ENCODE measurements around the gene SLC16A10.

Gene SLC16A10

DNA sequence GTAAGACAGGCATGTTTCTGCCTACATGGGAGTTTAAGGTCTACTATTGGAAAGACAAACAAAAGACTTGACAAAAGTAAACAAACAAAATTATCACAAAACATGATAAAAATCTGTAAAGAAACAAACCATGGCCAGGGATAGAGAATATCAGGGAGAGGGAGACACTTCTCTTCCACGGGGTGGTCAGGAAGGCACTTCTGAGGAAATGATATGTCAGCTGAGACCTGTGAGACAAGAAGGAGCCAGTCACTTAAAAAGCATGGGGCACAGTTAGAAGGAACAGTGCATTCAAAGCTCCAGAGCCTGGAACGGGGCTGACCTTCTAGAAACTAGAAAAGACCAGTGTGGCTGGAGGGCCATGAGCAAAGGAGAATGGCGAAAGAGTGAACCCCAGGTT, 35.1 kb upstream of the SLC16A10 start:
- no peak for TF ChIP-seq EGR1 (IDR thresholded peaks at IDR 0.05)
- no peak for TF ChIP-seq RAD21 (IDR thresholded peaks at IDR 0.05; ENCODE audit: low read depth)
- TF ChIP-seq YY1 (IDR thresholded peaks at IDR 0.05; ENCODE audit: low read depth) = no peak
- no peak for TF ChIP-seq CREB1 (IDR thresholded peaks at IDR 0.05; ENCODE audit: low read depth)
- no peak for TF ChIP-seq FOXM1 (IDR thresholded peaks at IDR 0.05; ENCODE audit: borderline replicate concordance, low read depth)
- no peak for TF ChIP-seq CEBPB (IDR thresholded peaks at IDR 0.05)
- no peak for TF ChIP-seq NFIC (IDR thresholded peaks at IDR 0.05)
- TF ChIP-seq TCF12 (IDR thresholded peaks at IDR 0.05; ENCODE audit: low read depth) = no peak
- no peak for TF ChIP-seq ZBTB7A (IDR thresholded peaks at IDR 0.05; ENCODE audit: low read depth)
- no peak for TF ChIP-seq REST (IDR thresholded peaks at IDR 0.05; ENCODE audit: low read depth)
- no peak for TF ChIP-seq TAF1 (IDR thresholded peaks at IDR 0.05; ENCODE audit: low read depth)
- TF ChIP-seq EP300 (IDR thresholded peaks at IDR 0.05; ENCODE audit: borderline replicate concordance) = no peak
- TF ChIP-seq MAX (IDR thresholded peaks at IDR 0.05) = no peak
- TF ChIP-seq, protein P1, sequence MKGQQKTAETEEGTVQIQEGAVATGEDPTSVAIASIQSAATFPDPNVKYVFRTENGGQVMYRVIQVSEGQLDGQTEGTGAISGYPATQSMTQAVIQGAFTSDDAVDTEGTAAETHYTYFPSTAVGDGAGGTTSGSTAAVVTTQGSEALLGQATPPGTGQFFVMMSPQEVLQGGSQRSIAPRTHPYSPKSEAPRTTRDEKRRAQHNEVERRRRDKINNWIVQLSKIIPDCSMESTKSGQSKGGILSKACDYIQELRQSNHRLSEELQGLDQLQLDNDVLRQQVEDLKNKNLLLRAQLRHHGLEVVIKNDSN (IDR thresholded peaks at IDR 0.05) = no peak

DNA sequence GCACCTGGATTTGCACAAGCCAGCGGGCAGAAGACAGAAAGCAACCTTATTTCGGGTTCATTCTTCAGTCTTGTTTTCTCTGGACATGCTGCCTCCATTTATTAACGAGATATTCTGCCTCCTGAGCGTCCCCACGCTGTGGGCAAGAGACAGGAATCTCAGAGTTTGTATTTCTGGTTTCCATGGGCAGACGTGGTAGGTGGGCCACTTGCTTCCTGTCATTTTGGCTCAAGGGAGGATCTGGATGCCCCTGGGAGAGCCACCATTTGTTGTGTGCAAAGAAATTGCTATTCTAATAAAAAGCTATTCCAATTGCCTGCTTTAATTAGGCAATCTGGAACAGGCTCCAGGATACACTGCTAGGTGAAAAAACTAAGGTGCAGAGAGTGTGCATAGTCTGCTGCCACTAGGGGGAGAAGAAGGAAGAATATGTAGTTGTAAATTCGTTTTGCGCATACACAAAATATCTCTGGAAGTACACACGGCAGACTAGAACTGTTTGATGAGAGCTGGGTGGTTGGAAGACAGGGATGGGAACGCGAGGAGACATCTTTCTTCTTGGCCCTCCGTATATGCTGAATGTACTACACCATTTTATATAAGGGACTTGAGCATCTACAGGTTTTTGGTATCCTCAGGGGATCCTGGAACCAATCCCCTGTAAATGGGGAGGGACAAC, 30.1 kb upstream of the SLC16A10 start:
- no peak for TF ChIP-seq YY1 (IDR thresholded peaks at IDR 0.05; ENCODE audit: low read depth)
- no peak for TF ChIP-seq TAF1 (IDR thresholded peaks at IDR 0.05; ENCODE audit: low read depth)
- no peak for TF ChIP-seq EGR1 (IDR thresholded peaks at IDR 0.05)
- TF ChIP-seq RAD21 (IDR thresholded peaks at IDR 0.05; ENCODE audit: low read depth) = peak; percentile 74
- TF ChIP-seq, protein P1 (IDR thresholded peaks at IDR 0.05) = no peak
- TF ChIP-seq ZBTB7A (IDR thresholded peaks at IDR 0.05; ENCODE audit: low read depth) = no peak

- TF ChIP-seq TEAD4 (IDR thresholded peaks at IDR 0.05) (no peak), YY1 (IDR thresholded peaks at IDR 0.05; ENCODE audit: low read depth) (no peak)
These were observed 25.8 kb upstream of the SLC16A10 start for GRCh38 chr6:111061508-111061907.

DNA sequence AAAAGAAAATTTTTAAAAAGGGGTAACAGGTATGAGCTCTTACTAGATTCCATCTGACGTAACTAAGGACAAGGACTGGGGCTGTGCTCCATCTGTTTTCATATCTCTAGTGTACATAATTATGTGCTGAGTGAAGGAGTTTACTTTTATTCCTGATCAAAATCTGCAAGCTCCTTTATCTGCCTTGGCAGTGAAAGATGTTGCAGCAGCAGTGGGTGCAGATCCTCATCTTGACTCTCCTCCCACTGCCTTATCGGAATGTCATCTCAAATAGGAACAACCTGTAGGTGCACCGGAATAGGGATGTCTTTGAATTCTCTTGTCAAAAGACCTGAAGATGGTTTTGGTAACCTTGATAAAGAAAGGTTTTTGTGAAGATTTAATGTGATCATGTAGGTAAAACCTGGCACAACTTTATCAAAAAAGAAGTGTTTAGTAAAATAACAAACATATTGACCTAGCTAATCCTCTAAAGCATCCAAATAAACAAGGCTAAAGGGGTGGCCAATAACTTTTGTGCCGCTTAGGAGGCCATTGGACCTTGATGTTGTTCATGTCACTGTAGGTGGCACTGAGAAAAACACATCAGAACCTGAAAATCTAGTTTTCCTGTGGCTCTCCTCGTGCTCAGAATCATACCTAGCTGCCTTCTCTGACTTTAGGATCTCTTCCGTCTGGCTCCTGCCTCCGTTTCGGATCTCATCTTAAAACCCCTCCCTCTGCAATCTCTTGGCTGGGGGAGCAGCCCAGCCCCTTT, 19.0 kb upstream of the SLC16A10 start:
- TF ChIP-seq RAD21 (IDR thresholded peaks at IDR 0.05; ENCODE audit: low read depth) = no peak
- TF ChIP-seq YY1 (IDR thresholded peaks at IDR 0.05; ENCODE audit: low read depth) = no peak
- TF ChIP-seq EGR1 (IDR thresholded peaks at IDR 0.05) = no peak
- TF ChIP-seq, protein P1 (IDR thresholded peaks at IDR 0.05) = no peak
- TF ChIP-seq REST (IDR thresholded peaks at IDR 0.05; ENCODE audit: low read depth) = no peak
- TF ChIP-seq MAX (IDR thresholded peaks at IDR 0.05) = no peak
- TF ChIP-seq TAF1 (IDR thresholded peaks at IDR 0.05; ENCODE audit: low read depth) = no peak
- TF ChIP-seq NFIC (IDR thresholded peaks at IDR 0.05) = no peak
- no peak for TF ChIP-seq TEAD4 (IDR thresholded peaks at IDR 0.05)
- TF ChIP-seq TCF12 (IDR thresholded peaks at IDR 0.05; ENCODE audit: low read depth) = no peak
- TF ChIP-seq CEBPB (IDR thresholded peaks at IDR 0.05) = no peak
- no peak for TF ChIP-seq FOXM1 (IDR thresholded peaks at IDR 0.05; ENCODE audit: borderline replicate concordance, low read depth)

GRCh38 chr6:111068866-111069234, 18.5 kb upstream of the SLC16A10 start:
- no peak for TF ChIP-seq EP300 (IDR thresholded peaks at IDR 0.05; ENCODE audit: borderline replicate concordance)
- TF ChIP-seq RAD21 (IDR thresholded peaks at IDR 0.05; ENCODE audit: low read depth) = no peak
- TF ChIP-seq TCF12 (IDR thresholded peaks at IDR 0.05; ENCODE audit: low read depth) = no peak
- no peak for TF ChIP-seq NFIC (IDR thresholded peaks at IDR 0.05)
- TF ChIP-seq YY1 (IDR thresholded peaks at IDR 0.05; ENCODE audit: low read depth) = no peak
- no peak for TF ChIP-seq FOXM1 (IDR thresholded peaks at IDR 0.05; ENCODE audit: borderline replicate concordance, low read depth)
- TF ChIP-seq, protein P1 (IDR thresholded peaks at IDR 0.05) = no peak

Measured in Ishikawa (cell line).